ENCODE results near the gene FMNL2.

Gene FMNL2

DNA sequence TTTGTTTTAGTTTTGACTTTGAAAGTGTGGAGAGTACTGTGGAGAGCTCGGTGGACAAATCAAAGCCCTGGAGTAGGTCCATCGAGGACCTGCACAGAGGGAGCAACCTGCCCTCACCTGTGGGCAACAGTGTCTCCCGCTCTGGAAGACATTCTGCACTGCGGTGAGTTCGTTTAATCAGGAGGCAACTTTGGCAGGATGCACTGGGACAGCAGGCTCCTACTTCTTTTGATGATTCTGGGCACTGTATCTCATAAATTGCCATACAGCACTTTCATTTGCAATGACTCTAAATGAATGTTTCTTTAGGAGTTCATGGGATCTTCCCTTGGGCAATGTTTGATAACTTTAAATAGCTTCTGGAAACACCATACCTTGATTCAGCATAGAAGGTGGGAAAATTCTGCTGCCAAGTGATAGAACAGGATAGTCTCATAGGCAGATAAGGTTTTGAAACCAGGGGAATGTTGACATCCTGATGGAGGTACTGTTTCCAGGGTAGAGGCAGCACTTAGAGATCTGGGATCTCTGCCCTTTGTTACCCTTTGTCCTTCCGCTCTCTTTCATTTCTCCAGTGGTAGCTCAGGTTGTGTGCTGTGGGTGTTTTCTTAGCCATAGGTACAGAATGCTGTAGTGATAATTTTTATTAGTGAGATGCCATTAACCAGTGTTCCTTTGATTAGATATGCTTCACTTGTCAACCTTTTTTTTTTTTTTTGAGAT, 226.1 kb downstream of the FMNL2 start:
- no peak for DNase-seq

DNA sequence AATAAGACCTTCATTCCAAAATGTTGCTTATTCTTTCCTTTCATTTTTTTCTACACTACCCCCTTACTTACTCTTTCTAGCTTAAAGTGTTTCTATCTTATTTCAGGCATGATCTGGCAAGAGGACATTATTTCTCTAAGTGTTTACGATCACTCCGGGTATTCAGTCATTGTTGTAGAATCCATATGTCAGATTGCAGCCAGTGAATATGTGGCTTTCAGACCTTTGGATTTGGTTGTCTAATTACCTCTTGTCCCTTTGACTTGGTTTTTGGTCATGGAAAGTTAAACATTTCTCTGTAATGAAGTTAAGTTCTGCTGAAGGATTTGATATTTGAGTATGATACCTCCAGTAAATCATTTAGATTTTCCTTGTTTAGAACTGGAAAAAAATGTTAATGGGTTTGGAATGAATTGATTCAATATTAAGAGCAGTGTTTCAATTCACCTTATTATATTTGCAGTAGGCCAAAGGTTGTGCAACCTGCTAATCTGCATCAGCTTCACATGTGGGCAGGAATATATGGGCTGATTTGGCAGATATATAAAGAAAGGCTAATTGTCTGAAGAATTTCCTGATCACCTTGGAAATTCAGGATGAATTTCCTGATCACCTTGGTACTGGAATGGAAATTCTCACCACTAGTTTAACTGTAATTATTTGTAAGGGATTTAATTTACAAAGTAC, 227.4 kb downstream of the FMNL2 start:
- no peak for DNase-seq

DNA sequence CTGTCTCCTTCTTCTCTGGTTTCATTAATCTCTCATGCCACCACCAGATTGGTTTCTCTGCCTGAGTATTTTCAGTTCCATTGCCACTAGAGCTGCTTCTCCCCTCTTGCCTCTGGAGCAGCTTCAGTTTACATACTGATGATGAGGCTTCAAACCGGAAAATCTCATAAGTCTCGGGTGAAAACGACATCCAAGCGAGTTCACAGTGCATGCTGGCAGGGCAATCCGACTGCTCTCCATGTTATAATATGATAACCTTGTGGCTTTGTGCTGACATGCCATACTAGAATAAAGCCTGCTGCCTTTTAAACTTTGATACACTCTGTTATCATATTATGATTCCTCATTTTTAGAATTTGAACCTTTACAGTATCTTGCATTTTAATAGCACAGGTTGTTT, 228.8 kb downstream of the FMNL2 start:
- no peak for DNase-seq

DNA sequence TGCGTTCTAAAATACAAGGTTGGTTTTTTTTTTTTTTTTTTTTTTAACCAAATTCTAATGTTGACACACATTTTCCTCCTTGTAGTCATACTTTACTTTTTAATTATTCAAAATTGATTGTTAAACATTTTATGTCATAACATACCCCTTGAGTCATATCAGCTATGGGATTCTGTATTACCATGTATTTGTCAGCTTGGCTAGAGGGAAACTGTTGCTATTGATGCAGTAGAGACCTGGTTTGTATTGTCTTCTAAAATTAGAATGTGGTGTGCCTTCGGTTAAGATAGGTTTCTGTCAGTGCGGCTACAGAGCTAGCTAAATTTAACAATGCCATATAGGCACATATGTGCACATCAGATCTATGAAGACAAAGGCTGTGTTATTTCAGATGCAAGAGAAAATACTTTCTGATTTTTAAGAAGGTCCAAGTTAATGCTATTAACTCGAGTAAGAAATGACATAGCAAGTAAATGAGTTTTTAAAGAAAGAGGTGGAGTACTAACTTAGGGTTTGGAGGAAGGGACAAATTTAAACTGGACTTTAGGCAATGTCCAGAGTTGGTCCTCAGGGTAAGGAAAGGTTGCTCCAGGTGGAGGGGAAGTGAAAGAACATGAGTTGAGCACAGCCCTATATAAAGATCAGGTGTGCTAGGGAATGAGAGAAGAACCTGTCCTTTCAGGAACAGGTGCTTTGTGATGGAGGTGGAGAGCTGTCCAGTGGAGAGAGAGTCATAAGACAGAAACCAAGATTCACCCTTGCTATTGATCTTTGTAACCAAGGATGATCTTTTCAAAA, 230.0 kb downstream of the FMNL2 start:
- DNase-seq, result no peak

DNA sequence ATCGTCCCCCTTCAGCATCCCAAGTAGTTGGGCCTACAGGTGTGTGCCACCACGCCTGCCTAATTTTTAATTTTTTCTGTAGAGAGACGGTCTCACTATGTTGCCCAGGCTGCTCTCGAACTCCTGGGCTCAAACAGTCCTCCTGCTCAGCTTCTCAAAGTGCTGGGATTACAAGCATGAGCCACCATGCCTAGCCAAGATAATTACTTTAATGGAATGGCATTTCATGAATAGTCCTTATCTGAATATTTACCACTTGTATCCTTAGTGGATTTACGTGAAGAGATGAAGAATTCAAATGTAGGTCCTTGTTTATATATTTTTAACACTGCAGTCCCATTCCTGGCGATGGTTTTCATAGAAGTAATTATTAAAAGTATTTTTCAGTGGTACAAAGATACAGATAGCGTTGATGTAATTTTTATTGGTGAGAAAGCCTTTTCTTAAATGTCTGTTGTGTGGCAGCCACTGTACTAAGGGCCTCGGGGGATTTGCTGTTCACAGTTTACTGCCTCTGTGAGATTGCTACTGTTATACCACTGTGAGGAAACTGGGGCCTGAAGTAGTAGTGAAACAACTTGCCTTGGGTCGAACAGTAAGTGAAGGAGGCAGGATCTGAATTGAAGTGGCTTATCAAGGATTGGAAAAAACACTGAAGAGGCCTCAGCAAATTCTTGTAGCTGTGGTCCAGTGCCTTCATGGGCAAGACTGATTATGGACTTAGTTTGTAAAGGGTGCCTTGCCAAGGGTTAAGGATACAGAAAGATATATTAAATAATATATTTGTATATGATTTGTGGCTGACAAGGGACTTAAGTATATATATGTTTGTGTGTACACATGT, 231.1 kb downstream of the FMNL2 start:
- DNase-seq, result no peak

DNA sequence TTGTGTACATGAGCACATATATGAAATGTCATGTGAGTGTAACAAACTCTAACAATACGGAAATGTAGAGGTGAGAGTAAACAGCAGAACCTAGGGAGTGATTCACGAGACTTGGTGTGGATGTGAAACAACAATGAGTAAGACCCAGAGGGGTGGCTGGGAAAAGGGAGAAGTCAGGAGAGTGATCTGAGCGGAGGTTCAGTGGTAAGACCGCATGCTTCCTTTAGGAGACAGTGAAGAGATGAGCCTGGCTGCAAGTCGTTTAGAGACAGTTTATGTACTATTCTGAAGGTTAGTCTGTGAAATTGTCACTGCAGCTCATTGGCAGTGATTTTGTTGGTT, 231.7 kb downstream of the FMNL2 start:
- no peak for DNase-seq

DNA sequence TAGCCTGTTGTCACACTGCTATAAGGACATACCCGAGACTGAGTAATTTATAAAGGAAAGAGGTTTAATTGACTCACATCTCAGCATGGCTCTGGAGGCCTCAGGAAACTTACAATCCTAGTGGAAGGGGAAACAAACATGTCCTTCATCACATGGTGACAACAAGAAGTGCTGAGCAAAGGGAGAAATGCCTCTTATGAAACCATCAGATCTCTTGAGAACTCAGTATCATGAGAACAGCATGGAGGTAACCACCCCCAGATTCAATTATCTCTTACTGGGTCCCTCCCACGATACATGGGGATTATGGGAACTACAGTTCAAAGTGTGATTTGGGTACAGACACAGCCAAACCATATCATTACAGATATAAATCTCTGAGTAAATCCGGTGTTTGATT, 233.6 kb downstream of the FMNL2 start:
- DNase-seq, result no peak

DNA sequence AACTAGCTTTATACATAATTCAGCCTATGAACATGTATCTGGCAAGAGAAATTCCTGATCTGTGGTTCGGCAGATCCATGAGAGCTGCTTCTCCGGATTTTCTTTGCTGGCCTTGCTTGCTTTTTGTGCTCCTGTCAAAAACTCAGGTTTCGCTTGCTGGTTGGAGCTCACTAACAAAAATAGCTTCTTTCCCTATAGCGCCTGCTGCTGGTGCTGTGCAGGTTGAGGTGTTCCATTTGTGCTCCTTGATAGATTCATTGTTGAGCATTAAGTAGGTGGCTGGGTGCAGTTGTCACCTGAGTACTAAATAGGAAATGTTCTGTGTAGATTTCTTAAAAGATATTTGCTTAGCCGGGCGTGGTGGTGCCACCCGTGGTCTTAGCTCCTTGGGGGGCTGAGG, 234.2 kb downstream of the FMNL2 start:
- DNase-seq, result no peak

DNA sequence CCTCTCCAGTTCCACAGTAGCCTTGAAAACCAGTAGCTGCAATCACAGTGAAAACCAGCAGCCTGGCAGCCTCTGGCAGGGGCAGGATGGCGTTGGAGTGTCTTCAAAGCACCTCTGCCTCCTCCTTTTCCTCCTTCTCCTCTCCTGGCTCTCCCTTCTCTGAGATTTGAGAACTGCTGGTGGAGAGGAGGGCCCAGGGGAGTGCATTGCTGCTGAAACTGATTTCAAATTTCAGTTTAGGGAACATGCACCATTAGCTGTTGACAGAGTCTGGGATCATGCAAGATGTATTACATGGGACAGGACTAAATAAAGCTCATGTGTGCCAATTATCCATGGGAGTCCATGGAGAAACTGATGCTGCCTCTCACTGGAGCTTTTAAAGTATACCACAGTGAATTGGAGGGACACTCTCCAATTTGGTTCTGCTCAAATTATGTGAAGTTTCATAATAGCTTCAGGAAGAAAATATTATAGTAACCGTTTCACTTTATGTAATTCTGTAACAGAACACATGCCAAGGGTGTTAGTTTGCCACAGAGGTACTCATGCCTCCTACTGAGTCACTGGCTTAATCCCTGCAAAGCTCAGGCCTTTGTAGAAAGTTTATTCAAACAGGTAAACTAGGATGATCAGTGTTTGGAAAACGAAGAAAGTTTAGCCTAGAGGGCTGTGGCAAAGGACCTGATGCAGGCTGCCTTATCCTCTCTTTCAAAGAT, 236.2 kb downstream of the FMNL2 start:
- no peak for DNase-seq

DNA sequence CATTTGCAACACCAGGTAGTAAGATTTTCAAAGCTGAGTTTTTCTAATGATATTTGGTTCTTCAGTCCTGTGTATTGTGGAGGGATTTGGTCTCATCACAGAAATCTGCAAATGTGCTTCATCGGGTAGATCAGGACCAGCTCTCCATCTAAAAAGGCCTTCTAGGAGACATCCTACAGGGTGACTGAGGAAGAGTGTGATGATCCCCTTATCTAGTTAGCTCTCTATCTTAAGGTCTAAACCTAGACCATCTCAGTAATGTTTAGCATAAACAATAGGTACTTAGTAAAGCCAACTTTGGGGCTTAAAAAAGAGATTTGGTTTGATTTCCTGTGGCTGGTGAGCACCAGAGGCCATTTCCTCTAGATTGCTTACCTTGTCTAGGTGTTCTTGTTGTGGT, 237.1 kb downstream of the FMNL2 start:
- DNase-seq, result no peak

DNA sequence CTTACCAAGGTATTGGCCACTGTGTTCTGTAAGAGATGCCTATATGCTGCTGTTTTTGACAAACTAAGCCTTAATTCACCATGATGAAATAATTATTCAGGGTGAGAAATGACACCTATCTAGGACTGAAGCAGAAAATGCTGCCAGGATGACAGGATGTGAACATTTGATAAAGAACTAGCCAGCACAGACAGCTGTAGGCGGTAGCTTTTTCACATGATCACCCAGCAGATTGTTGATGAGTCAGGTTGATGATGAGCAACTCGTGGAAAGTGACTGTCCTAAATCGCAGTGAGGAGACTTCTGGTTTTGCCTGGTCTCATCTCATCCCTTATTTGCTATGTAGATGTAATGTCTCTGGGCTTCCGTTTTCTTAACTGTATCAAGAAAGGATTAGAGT, 238.2 kb downstream of the FMNL2 start:
- DNase-seq, result peak in 1 of 2 experiments; percentile 9

DNA sequence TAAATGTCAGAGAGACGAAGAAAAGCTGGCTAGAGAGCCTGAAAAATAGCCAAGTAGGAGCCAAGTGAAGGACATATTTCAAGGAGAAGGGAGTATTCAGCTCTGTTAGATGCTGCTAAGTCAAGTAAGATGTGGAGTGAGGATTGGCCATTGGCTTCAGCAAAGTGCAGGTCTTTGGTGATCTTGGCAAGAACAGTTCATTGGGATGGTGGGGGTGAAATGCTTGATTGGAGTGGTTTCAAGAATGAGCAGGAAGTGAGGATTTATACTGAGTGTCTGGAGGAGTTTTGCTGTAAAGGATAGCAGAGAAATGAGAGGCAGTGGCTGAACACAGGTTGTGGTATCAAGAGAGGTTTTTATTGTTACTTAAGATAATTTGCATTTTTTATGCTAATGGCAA, 242.6 kb downstream of the FMNL2 start:
- no peak for DNase-seq

DNA sequence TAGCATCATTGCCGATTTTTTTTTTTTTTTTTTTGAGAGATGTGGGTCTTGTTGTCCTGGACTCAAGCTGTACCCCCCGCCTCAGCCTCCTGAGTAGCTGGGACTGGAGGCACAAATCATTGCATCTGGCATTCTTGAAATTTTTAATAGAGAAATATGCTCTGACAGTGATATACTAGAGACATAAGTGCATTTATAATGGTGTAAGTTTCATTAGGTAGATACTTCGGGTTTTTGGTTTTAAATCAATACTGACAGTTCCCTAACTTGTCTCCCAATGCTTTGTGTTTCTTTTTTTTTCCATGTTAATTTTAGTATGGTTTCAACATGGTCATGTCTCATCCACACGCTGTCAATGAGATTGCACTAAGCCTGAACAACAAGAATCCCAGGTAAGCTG, 243.6 kb downstream of the FMNL2 start:
- DNase-seq, result no peak

DNA sequence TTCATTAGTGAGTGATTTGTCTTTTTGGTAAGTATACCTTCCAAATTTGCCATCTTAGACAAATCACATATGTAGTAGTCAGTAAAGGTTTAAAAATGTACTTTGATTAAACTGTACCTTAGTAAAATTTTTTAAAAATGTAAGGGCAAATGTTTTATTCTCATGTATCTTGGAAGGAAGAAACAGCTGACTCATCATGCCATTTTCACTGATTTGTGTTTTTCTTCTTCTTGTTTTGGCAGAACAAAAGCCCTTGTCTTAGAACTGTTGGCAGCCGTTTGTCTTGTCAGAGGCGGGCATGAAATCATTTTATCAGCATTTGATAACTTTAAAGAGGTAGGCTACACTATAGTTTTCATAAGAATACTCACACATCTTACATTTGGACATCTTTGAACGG, 245.7 kb downstream of the FMNL2 start:
- no peak for DNase-seq

DNA sequence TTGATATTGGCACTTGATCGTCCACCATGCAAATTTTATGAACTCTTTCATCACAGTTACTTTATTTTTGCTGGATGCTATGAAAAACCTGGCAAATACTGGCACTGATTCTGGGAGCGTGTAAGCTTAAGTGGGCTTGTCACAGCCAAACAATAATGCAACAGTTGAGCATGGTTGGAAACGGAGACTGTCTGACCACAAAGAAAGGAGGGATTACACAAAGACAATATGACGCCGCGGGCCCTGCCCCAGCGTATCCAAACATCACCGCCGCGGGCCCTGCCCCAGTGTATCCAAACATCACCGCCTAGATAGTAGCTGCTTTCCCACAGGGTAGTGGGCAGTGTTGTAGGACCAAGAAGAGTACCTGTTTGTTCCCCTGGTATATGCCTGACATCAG, 246.4 kb downstream of the FMNL2 start:
- DNase-seq, result no peak

DNA sequence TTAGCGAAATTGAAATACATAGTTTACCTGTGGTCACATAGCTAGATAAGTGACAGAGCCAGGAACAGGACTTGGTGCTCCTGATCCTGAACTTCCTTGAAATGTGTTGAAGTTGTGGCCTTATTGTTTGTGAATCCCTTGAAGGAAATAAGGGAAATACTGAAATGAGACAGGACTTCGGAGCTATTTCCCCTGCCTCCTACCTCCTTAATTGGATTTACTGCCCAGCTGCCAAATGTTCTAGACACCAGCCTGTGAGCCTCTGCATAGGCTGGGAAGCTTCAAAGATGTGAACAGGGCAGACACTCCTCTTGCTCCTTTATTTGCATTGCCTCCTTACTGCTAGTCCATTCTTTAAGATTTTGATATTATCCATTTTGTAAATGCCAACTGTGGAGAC, 247.1 kb downstream of the FMNL2 start:
- DNase-seq, result no peak

DNA sequence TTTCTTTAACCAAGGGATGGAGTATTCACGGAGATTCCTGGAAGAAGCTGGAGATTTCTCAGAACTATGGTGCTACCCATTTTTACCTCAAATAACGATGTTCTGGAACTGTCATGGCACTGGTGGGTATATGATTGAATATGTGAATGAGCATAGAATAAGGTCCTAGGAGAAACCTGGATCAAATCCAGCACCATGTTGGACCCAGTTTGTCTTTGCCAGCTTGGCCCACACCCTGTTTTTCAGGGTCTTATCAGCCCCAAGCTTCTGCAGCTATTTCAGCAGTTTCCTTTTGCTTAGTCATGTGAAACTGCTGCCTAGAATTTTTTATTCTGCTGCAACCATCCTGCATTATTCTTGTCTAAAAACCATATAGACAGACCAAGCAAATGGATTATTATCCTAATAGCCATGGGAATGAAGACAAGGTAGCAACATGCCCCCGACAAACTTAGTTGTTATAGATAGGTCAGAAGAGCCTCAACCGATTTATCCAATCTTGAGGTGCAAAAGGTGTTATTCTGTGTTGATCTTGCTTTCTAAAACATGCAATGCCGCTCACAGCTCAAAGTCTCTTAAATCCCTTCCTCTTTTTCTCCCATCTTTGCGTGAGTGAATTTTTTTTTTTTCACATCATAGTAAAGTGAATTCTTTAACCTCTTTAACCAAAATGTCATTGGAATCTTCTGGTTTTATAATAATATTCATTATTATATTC, 248.7 kb downstream of the FMNL2 start:
- no peak for DNase-seq

DNA sequence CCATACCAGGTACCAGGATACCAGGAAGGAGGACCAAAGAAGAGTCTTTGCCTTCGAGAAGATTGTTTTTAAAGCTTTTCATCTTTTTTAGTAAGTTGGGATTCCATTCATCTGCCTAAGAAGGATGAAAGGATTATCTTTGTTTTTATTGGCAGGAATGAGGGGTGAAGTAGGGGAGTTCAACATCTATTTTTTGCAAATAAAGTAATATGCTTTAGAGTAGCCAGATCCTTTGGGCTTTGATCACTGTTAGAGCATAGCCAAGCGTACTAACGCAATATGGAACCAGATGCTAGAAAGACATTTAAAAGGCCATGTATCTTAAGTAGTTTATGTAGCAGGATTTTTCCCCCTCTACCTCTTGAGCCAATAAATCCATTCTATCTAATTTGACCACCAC, 249.3 kb downstream of the FMNL2 start:
- DNase-seq, result no peak

DNA sequence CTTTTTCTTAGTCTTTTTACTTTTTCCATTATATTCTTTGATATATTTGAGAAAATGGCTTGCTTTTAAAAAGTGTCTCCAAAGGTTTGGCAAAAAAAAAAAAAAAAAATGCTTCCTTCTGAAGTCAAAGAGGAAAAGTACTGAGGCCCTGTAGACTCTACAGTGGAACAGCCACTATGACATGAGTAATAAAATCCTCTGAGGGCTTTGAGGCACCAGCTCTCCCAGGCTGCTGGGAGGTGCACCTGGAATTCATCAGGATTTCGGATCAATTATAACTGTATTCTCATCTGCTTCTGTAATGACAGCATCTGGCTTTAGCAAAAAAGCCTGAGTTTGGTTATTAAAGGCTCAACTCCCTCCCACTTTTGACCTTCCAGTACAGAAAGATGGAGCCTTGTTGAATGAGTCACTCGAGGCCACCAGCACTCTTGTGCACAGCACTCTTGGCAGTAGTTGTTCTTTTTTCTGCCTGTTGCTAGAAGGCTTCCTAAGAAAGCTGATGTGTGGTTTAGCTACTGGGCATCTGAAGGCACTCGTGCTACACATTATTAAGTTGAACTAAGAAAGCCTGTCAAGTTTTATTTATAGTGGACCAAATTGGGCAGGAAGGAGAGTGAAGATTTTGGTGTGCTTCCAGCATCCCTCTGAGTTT, 251.0 kb downstream of the FMNL2 start:
- DNase-seq, result no peak

DNA sequence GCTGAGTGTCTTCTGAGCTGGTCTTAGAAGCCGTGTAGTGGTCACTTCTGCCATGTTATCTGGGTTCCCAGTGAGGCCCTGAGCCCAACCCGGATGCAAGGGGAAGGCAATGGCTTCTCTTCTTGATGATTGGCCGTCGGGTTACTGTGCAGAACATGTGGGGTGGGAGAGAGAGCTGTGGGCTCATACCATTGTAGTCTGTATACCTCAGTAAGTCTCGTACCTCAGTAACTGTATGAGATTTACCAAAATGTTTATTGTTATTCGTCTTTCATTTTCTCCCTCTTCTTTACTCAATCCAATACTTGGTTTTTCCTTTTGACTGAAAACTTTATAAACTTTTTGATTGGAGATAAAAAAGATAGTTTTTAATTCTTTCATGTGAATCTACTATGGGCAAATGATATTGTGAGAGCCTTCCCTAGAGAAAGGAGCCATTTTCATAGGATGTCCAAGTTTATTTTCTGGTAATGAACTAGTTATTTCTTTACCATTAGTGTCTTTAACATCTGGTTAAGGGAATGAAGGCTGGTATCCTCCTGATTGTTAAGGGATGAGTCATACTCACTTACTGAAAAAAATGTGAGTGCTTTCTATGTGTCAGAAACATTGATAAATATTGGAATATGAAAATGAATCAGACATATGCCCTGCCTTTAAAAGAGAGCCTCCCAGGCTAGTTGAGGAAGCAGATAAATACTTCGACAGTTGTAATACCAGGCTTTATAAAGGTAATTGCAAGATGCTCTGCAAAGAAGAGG, 252.4 kb downstream of the FMNL2 start:
- no peak for DNase-seq

DNA sequence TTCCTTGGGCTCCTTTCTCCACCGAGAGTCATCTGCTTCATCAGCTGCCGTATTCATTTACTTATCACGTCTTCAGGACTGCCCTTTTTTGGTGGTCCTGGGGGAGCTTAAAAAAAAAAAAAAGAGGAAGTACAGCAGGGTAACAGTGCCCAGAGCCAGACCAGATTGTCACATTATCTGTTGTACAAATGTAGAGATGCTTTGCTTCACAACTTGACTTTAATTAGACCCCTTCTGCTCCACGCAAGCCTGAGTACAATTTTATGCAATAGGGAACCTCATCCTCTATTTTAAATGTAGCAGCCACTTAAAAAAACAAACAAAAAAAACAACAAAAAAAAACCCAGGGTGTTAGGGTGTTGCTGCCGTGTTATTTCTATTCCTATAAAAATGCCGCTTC, 254.0 kb downstream of the FMNL2 start:
- DNase-seq, result no peak

Data from activated CD4-positive, alpha-beta T cell treated with anti-CD3 and anti-CD28 coated beads, Interleukin-2, amount 50 U/mL, for 4 hours (primary cell).